Activated gamma-delta T cell treated with Interleukin-2 at 50 U/mL for 16 hours (primary cell): ENCODE results near the gene SMIM44.

Source experiments
- DNase-seq: peaks from one replicate; pipeline ENCODE4 v3.0.0-alpha.2; 2020

SMIM44 gene

DNA sequence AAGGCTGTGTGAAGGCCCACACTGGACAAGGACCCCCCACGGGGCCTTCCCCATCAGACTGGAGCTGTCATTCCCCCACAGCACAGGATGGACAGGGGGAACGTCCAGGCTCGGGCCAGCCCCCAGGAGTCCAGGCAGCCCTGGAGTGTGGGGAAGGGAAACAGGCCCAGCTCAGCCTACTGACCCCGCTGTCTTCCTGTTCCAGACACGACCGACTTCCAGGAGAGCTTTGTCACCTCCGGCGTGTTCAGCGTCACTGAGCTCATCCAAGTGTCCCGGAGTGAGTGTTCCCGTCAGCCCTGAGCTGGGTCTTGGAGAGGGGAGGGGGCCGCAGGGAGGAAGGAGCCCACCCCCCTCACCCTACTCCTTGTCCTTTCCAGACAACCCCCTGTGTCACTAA is 49.9 kb downstream of the SMIM44 start:
- DNase-seq, result no peak
